HEK293T (cell line): ENCODE measurements around the gene AHNAK.

Experiments used
- ARNT ChIP-seq: fragments of 450-650 bp; IDR thresholded peaks from 2 replicates; pipeline ENCODE4 v1.6.1; 2017; ENCODE audit warnings: mild to moderate bottlenecking
- TARDBP ChIP-seq: fragments of 450-650 bp; IDR thresholded peaks from 2 replicates; pipeline ENCODE4 v1.6.1; 2016

GRCh38 chr11:62395885-62396551 lies 150.6 kb downstream of the AHNAK start:
- TF ChIP-seq ARNT, result no peak
- no peak for TF ChIP-seq TARDBP
